Panc1 (cell line): ENCODE data around the gene HSPBP1. TPM values are rescaled to one million over a fixed set of nuclear protein-coding genes. Genes with fewer than 3 reads are reported as not detected.

Source experiments
- ATAC-seq: fragments of 200-7000 bp; cut with Tn5 transposase; 2 replicates; pipeline ENCODE4 v1.9.1; 2020; ENCODE audit warnings: mild to moderate bottlenecking, moderate library complexity
- BruUV-seq: library from RNA; stranded (reverse); fragments of 400-500 nt; replicated peaks from 2 replicates; lab custom pipeline; 2021; lab: Mats Ljungman, UMichigan
- CTCF ChIA-PET: fragments of 300-600 bp; sonication (Branson Sonifier 250); formaldehyde crosslinking; loops from one replicate; lab custom pipeline; 2022; ENCODE audit warnings: antibody characterized with exemption; lab: Charles Lee
- POLR2A ChIA-PET: fragments of 300-600 bp; sonication (Branson Sonifier 250); formaldehyde crosslinking; loops from one replicate; lab custom pipeline; 2022; ENCODE audit warnings: antibody characterized with exemption; lab: Charles Lee
- DNase-seq: peaks from one replicate; pipeline ENCODE4 v3.0.0-alpha.2; 2010; ENCODE audit warnings: low read depth, low spot score
- H3K27ac ChIP-seq: 2 replicates; pipeline ENCODE4 v1.5.1; 2011; ENCODE audit warnings: mild to moderate bottlenecking, low read length, inconsistent platforms
- H3K27me3 ChIP-seq: fragments of 200-500 bp; sonication (Bioruptor generic); 2 replicates; pipeline ENCODE4 v1.6.0; 2014; ENCODE audit warnings: low read length, inconsistent platforms; ENCODE audit not compliant: control insufficient read depth, insufficient read depth
- H3K36me3 ChIP-seq: fragments of 200-500 bp; sonication (Bioruptor generic); 2 replicates; pipeline ENCODE4 v1.5.1; 2014; ENCODE audit warnings: inconsistent platforms, mild to moderate bottlenecking, low read length, moderate library complexity; ENCODE audit not compliant: control insufficient read depth, insufficient read depth
- H3K4me1 ChIP-seq: 2 replicates; pipeline ENCODE4 v1.5.1; 2011; ENCODE audit warnings: inconsistent platforms, mild to moderate bottlenecking, low read length, moderate library complexity; ENCODE audit not compliant: control insufficient read depth, insufficient read depth
- H3K4me3 ChIP-seq, 2 experiments: 2 replicates each; pipeline ENCODE4 v1.5.1; 2011 to 2012; ENCODE audit warnings: low read depth in 2 of 2, low read length in 2 of 2, mild to moderate bottlenecking in 2 of 2, inconsistent platforms in 1 of 2, moderate library complexity in 1 of 2
- H3K9me3 ChIP-seq: fragments of 200-500 bp; sonication (Bioruptor generic); 2 replicates; pipeline ENCODE4 v1.5.1; 2014; ENCODE audit warnings: low read depth, mild to moderate bottlenecking, inconsistent platforms, low read length, moderate library complexity; ENCODE audit not compliant: control insufficient read depth, insufficient read depth
- POLR2AphosphoS5 ChIP-seq: IDR thresholded peaks from 2 replicates; pipeline ENCODE4 v1.6.1; 2012; ENCODE audit warnings: mild to moderate bottlenecking, low read depth, low read length, moderate library complexity
- REST ChIP-seq, 2 experiments: IDR thresholded peaks; 2 replicates each; pipeline ENCODE4 v1.6.1; 2011 to 2012; ENCODE audit warnings: low read depth in 2 of 2, control low read depth in 1 of 2, low read length in 1 of 2, mild to moderate bottlenecking in 1 of 2, moderate library complexity in 1 of 2; ENCODE audit not compliant: insufficient read depth in 1 of 2
- SIN3A ChIP-seq: IDR thresholded peaks from 2 replicates; pipeline ENCODE4 v1.6.1; 2012; ENCODE audit warnings: low read depth, mild to moderate bottlenecking, low read length, moderate library complexity, borderline replicate concordance; ENCODE audit not compliant: insufficient read depth
- TCF7L2 ChIP-seq: IDR thresholded peaks from 2 replicates; pipeline ENCODE4 v1.6.1; 2011; ENCODE audit warnings: mild to moderate bottlenecking, low read depth, low read length, inconsistent platforms
- in situ Hi-C: cut with HindIII; loops from 2 replicates; pipeline ENCODE4 v1.10.0; 2016; ENCODE audit warnings: low sequenced_read_pairs, low pct_unique_long_range_greater_than_20kb
- intact Hi-C: fragments of 100-400 bp; cut with micrococcal nuclease; formaldehyde crosslinking; loops from one replicate; pipeline ENCODE4 v1.10.0; 2022; ENCODE audit not compliant: unreplicated experiment
- total RNA-seq: library from RNA; stranded (reverse); gene quantifications from one replicate; pipeline ENCODE4 v1.2.1, GENCODE V29; 2021; ENCODE audit not compliant: unreplicated experiment
- TF ChIP-seq, protein P1 (sequence below): fragments of 450-650 bp; IDR thresholded peaks from 2 replicates; pipeline ENCODE4 v1.5.1; 2017; ENCODE audit warnings: mild to moderate bottlenecking

The HSPBP1 gene
- total RNA-seq, 1 experiment from 2014 or later, result 84.2 TPM

DNA sequence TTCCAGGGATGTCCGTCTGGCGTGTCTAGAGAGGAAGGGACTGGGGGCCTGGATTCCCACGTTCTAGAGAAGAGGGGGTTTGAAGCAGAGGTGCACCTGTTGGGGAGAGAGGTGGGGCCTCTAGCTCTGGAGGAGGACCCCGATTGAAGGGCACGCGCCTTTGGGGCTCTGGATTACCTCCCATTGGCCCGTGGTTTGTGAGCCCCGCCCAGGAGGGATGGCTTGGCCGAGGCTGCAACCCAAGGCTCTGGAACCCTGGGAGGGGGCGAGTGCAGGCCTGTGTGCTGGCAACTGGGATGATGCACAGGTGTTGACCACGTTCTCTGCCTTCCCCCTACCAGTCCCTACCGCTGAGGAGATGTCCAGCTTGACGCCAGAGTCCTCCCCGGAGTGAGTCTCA lies 25.1 kb upstream of the HSPBP1 start:
- BruUV-seq, result no TSS peak
- H3K27ac ChIP-seq, result no peak overlapping the region
- ATAC-seq (peak; percentile 9; the same call in 1 of the 2 replicates), DNase-seq (no peak)
- POLR2A ChIA-PET, result no interaction called here
- TF ChIP-seq, protein P1, sequence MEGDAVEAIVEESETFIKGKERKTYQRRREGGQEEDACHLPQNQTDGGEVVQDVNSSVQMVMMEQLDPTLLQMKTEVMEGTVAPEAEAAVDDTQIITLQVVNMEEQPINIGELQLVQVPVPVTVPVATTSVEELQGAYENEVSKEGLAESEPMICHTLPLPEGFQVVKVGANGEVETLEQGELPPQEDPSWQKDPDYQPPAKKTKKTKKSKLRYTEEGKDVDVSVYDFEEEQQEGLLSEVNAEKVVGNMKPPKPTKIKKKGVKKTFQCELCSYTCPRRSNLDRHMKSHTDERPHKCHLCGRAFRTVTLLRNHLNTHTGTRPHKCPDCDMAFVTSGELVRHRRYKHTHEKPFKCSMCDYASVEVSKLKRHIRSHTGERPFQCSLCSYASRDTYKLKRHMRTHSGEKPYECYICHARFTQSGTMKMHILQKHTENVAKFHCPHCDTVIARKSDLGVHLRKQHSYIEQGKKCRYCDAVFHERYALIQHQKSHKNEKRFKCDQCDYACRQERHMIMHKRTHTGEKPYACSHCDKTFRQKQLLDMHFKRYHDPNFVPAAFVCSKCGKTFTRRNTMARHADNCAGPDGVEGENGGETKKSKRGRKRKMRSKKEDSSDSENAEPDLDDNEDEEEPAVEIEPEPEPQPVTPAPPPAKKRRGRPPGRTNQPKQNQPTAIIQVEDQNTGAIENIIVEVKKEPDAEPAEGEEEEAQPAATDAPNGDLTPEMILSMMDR, result no peak
- TF ChIP-seq REST (IDR thresholded peaks at IDR 0.05; ENCODE audit: insufficient read depth in 1 of 2, low read depth in 2 of 2, low read length in 1 of 2) (no peak), POLR2AphosphoS5 (no peak), TCF7L2 (no peak), SIN3A (no peak)
- no peak overlapping the region for H3K4me3 ChIP-seq
- intact Hi-C loops (no loop called here), in situ Hi-C loops (no loop called here)
- no peaks in the 10 kb centered on the region for H3K9me3 ChIP-seq
- CTCF ChIA-PET, result no interaction called here
- H3K36me3 ChIP-seq, result no peaks in the 10 kb centered on the region
- peaks cover 8% of the 10 kb centered on the region for H3K4me1 ChIP-seq
- no peaks in the 10 kb centered on the region for H3K27me3 ChIP-seq

- TF ChIP-seq SIN3A, result no peak
- TF ChIP-seq REST (IDR thresholded peaks at IDR 0.05; ENCODE audit: insufficient read depth in 1 of 2, low read depth in 2 of 2, low read length in 1 of 2), result no peak
- TF ChIP-seq POLR2AphosphoS5, result no peak
- TF ChIP-seq, protein P1, result no peak
- no peak for TF ChIP-seq TCF7L2
- ChIA-PET CTCF (no interaction called here), POLR2A (interaction anchor here (1.4 kb wide), 1 partner anchor 35 kb away, joined by 7 read pairs; the partner anchor contains the start of gene KMT5C)
- Histone ChIP-seq H3K4me3 (no peak overlapping the region), H3K36me3 (no peaks in the 10 kb centered on the region), H3K27ac (no peak overlapping the region), H3K27me3 (no peaks in the 10 kb centered on the region), H3K4me1 (peaks cover 8% of the 10 kb centered on the region), H3K9me3 (no peaks in the 10 kb centered on the region)
- no peak for DNase-seq
- ATAC-seq, result peak; percentile 87
- intact Hi-C loops (no loop called here), in situ Hi-C loops (no loop called here)
- BruUV-seq, result no TSS peak
Observed at GRCh38 chr19:55304279-55304978, 24.5 kb upstream of the HSPBP1 start.
